Stimulated activated naive CD4-positive, alpha-beta T cell (primary cell): Measurements from ENCODE around the gene OTULIN.

ENCODE experiments used
- DNase-seq, 6 experiments: peaks; one replicate each; lab custom pipeline; 2025; lab: John Stamatoyannopoulos, UW

Gene OTULIN

DNA sequence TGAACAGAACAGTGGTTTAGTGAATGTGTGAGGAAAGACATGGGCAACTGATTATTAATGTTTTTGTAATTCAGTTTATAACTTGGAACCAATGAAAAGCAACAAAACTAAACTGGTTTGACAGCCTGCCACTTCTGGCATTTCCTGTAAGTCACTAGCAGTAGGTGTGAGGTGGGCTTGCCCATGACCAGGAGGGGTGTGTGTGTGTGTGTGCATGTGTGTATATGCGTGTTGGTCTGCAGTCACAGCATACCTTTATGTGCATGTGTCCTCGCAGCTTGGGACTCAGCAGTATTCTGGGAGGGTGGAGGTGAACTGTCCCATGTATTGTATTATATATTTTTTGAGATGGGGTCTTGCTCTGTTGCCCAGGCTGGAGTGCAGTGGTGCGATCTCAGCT is 32.3 kb downstream of the OTULIN start:
- DNase-seq: no peak

DNA sequence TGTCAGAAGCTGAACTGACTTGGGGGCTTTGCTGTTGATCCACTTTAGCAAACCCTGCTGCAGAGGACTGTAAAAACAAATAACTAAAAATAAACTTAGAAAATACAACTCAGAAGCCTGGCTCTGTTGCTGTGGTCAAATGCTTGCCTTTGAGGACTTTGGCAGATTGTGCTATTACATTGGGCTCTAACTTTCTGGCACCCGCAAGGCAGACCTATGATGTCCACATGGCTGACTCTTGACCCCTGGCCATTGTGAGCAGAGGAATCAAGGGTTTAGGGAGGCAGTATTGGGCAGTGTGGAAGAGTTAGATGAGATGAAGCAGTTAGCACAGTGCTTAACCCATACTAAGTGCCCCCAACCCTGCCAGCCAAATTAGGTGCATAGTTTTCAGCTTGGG is 34.0 kb downstream of the OTULIN start:
- no peak for DNase-seq

DNA sequence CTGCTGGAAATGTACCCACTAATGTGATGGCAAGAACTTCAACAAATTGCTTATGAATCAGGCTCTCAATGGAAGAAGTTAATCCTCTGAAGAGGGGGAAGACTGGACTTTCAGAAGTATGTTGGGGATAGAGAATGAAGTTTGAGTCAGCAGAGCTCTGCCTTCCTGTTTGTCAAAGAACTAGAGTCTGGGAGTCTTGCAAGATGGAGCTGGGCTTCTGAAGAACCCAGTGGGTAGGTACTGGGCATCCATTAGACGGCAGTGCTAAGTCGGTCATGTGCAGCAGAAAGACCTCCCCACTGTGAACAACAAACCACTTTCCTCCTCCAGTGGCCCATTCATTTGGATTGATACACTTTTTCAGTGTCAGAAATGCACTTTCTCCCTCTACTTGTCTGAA is 34.6 kb downstream of the OTULIN start:
- no peak for DNase-seq

DNA sequence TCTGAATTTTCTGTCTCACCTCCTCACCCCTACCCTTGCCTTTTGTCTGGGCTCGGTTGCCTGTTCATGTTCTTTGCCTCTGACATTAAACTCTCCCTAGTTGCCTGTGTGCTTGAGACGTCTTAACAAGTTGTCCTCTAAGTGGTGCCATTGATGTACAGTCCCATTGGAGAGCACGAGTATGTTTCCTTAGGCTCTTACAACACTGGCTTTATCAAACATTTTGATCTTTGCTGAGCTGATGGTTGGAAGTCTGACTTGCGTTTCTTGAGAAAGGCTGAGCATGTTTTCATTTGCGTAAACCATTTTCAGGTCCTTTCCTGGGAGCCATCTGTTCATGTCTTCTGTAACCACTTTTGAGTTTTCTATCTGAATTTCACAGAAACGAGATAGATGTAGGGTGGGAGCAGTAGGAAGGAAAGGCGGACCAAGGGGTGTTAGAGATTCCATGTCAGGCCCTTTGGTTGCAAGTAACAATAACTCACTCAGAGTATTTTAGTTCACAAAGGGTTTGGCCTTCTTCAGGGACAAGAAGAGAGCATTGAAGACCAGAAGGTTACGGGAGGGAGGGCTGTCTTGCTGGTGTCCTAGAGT is 35.4 kb downstream of the OTULIN start:
- DNase-seq: no peak

DNA sequence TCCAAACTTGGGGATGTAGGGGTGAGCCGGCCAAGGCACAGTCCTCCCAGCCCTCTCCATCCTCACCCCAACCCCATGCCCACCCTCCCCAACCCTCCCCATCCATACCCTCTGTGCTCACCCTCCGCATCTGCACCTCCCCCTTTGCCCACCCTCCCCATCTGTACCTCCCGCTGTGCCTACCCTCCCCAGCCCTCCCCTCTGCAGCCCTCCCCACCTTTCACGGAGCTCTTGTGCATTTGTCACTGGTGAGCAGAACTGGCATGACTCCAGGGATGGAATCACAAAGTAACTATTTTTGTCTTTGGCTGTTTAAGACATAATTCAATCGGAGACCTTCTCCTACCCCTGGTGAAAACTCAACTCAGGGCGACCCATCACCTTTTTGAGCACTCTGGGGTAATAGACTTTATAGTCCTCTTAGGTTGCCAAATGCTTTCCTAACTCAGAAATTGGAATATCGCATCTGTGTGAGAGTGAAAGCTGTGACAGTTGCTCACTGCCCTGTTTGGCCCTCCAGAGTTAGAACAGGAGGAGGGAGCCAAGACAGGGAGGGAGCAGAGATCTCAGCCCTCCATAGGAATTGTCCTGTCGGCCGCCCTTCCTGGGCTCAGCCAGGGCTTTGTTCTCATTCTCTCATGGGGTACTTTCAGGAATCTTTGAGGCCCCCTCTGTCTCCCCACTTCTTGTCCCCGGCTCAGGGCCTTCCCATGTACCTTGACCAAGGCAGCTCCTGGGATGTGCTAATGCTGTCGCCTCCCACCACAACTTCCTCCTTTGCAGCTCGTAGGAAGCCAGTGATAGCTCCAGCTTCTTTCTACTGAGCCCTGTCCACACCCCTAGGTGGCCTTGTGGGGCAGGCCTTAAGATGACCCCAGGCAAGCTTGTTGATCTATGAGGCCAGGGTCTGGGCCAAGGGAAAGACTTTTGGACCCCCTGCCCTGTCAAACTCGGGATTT is 36.2 kb downstream of the OTULIN start:
- no peak for DNase-seq

DNA sequence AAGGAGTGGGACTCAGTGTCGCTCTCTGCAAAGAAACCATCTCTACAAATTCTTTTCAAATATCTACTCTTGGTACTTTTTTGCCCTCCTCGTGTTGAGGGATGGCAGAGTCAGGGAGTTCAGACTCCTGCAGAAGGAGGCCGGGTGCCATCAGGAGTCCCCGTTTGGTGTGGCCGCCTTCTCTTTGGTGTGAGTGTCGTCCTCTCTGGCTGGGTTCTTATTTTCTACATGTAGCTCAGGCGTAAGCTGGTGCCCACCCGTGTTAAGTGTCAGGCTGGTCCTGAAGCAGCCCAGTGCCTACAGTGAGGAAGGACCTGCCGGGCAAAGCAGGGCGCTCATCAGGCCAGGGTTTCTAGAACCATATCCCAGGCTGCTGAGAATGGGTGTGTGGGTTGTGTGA is 37.0 kb downstream of the OTULIN start:
- DNase-seq: no peak

DNA sequence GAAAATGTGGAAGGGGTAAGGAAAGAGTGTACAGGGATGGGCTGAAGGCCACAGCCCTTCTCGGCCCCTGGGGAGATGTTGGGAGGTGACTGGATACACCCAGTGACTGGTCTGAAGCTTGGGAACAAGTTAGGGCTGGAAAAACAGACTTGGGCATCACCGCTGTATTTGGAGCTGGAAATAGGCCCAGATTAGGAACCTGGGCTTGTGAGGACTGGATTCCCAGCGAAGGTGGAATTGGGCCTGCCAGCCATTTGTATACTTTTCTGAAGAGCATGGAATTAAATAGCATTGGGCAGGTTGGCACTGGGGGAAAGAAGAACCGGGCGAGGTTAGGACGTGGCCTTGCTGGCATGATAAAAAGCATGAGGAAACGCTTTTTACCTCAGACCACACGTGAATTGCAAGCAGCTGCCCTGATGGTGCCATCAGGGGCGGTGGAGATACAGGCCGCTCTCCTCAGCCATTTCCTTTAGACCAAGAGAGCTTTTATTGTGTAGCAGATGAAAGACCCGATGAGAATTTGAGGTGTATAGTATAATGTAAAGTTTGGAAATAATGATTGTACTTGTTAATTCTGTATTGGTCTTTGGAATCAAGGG is 37.8 kb downstream of the OTULIN start:
- DNase-seq: no peak

DNA sequence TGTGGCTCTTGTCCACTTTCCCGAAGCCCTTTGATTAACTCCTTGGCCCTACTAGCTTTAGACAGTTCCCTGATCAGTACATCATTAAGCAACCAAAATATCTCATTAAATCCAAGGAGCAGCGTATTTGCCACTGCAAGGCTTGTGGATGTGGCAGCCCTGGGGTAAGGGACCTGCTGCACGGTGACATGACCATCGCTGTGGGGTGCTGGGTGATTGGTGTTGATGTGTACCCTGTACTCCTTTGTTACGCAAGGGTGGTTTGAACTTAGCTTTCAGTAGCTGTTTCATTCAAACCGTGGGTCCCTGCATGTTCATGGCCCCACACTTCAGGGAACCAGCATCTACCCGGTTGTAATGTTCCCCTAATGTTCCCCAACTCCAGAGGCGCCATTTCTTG is 41.0 kb downstream of the OTULIN start:
- DNase-seq: no peak

DNA sequence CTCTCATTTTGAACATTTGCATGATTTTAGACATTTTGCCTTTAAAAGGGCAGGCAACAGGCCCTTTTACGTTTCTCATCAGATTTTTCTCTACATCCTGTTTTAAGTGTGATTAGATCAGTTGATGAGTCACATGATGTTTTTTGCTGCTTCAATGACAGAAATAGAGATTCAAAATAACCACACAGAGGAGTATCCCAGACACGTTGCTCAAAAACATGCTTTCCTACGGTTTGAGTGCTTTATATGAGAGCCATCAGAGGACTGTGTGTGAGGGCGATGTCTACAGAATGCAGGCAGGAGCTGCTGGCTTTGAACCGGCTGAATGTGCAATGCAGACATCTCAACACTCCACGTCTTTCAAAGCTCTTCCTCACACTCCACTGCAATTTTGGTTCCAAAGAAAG is 42.1 kb downstream of the OTULIN start:
- peak; percentile 14 to 86 (median 61) for DNase-seq

DNA sequence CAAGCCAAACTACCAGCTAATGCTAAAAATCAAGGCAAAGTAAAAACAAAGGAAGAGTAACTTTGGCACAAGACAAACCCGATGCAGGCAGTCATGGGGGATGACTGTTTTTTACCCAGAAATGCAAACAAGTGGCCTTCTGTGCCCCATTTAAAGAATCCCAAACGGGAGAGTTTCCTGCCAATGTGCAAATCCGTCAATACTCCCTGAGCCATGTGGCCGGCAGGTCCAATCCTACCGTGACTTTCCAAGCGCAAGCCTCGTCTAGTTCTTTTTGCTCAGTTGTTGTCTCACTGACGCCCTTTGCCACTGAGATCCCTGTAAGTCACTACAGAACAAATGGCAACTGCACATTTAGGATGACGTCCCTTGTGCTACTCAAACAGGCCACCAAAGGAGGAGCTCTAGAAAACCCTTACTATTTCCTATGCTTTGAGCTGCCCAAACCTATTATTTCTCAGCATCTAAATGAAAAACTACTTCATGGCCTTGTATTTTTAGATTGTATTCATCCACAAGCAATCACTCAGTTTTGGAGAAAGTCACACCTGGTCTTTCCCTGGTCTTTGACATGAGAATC is 43.4 kb downstream of the OTULIN start:
- DNase-seq: peak in 3 of 6 experiments; percentile 11 to 22 (median 14)

DNA sequence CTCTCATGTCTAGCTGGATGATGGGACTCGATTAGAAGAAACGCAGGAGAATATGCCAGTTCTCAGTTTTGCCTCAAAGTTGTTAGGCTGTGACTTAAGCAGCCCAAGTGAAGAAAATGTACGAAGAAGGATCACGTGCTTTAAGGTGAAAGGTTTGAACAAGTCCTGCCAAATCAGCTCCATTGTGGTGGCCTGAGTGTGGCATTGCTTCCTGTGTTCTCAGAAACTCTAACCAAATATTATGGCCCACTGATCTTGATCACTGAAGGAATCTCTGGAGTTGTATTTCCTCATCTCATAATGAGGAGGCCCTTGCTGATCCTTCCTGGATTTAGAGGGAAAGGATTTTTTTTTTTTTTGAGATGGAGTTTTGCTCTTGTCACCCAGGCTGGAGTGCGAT is 44.0 kb downstream of the OTULIN start:
- peak in 1 of 6 experiments; percentile 22 for DNase-seq

DNA sequence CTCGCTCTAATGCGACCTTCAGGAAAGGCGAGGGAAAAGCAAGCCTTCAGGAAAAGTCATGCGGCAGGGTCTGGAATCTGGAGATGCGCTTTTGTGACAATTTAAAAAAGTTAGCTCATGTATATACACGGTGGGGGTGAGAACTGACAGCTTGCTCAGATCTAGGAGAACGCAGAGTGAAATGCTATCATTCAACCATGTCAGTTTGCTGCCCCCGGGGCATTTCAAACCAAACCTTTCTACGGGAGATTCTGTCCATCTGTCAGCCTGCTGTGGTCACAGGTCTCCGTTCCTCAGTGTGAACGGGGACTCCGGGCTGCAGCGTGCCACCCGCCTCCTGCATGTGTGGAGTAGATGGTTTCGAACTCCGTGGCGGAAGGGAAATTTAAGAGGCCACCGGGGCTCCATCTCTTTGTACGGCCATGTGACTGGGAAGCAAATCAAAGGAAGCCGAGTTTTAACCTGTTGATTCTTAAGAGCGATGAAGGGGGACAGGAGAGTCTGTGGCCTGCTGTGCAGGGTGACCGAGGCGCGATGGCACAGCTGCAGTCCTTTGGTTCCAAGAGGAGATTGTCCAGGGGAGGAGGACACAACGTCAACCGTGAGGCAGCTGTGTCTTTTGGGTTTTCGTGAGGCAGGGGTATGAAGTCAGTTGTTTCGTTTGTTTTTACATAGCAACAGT is 45.9 kb downstream of the OTULIN start:
- DNase-seq: no peak

DNA sequence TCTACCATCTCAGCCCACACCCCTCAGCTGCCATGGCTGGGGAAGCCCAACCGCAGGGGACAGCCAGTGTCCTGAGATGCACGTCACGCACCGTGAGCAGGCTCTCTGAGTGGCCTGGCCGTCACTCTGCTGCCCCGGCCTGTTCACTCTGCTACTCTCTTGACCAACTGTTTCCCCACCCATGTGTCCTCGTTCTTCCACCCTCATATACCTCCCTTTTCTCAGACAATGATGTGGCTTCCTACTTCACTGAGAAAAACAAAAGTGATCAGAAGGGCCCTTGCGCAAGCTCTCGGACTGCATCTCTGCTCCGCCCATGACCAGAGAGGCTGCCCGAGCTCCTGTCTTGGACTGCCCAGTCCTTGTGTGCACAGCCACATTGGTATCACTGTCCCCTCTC is 47.6 kb downstream of the OTULIN start:
- DNase-seq: no peak

DNA sequence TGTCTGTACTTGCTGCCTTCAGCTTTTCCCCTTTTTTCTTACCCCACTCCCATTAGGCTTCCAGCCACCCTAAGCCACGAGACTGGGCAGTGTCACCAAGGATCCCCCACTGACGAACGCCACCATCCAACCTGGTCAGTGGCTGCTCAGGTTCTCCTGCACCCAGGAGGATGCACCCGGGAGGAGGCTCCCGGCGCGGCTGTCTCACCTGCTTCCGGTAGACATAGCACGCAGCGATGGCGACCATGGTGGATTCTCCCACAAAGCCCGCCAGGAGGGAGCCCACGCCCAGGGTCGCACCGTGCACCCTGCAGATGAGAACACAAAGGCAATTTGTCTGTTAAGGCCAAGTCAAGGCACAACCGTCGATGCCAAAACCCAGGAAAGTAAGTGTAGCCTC is 48.1 kb downstream of the OTULIN start:
- DNase-seq: no peak

DNA sequence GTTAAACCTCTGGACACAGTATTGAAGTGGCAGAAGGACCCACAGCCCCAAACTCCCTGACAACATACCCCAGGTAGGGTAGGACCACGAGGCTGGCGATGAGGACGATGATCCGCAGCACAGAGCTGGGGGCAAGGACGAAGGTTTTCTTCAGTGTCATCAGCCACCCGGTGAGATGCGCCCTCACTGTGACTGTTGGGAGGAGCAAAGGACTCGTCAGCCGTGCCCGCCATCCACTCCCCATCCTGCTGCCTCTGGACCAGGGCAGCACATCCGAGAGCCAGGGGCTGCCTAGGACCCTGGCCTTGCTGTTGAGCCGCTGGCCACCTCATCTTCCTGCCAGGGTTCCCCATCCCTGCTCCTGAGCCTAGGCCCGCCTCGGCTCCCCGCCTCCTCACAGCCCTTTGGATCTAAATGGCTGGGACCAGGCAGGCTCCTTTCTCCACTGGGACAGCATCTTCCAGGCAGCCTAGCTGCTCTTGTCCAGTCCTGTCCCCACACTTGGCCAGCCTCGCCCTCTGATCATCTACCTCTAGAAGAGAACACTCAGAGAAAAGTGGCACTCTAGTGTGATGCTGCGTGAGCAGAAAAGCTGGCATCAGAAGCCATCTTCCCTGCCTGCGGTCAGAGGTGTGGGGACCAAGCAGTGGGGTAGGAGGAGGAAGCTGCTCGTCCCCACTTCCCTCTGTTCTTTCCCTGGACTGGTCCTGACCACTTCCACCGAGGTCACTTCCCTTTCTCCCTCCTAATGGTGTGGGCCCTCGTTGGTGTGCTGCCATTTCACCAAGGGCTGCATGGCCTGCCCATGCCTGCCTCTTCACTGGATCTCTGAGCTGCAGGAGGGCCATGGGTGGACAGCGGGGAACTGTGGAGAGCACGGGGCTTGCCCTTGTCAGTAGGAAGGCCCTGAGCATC is 49.2 kb downstream of the OTULIN start:
- DNase-seq: no peak

DNA sequence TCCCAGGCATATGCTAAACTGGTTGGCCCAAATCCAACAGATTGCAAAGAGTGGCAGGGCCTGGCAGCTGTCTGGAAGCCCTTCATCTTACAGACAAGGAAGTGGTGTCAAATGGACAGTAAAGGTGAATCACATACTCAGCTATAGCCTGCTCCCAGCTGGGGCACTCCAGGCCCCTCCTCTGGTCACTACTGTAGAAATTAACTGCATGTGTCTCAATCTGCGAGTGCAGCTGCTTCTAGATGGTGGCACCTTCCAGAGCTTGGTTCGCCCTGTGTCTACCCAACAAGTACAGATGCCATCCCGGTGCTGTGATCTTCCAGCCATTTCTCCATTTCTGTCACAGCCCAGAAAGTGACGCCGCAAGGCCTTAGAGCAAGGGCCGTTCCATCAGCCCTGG is 50.2 kb downstream of the OTULIN start:
- DNase-seq: no peak

DNA sequence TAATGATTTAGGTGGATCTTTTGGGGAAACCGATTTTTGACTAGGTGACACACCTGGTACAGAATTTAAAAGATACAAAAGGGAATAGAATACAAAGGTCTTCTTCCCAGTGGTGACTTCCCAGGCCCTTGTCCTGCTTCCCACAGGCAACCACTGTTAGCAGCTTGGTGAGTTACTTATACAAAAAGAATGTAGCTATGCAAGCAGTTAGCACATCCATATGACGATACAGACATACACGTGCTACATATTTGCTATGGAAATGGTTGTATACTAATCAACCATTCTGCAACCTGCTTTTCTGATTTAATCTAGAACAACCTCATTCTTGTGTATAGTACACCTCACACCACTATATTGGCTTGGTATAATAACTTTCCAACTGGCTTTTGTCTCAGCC is 51.0 kb downstream of the OTULIN start:
- DNase-seq: no peak

DNA sequence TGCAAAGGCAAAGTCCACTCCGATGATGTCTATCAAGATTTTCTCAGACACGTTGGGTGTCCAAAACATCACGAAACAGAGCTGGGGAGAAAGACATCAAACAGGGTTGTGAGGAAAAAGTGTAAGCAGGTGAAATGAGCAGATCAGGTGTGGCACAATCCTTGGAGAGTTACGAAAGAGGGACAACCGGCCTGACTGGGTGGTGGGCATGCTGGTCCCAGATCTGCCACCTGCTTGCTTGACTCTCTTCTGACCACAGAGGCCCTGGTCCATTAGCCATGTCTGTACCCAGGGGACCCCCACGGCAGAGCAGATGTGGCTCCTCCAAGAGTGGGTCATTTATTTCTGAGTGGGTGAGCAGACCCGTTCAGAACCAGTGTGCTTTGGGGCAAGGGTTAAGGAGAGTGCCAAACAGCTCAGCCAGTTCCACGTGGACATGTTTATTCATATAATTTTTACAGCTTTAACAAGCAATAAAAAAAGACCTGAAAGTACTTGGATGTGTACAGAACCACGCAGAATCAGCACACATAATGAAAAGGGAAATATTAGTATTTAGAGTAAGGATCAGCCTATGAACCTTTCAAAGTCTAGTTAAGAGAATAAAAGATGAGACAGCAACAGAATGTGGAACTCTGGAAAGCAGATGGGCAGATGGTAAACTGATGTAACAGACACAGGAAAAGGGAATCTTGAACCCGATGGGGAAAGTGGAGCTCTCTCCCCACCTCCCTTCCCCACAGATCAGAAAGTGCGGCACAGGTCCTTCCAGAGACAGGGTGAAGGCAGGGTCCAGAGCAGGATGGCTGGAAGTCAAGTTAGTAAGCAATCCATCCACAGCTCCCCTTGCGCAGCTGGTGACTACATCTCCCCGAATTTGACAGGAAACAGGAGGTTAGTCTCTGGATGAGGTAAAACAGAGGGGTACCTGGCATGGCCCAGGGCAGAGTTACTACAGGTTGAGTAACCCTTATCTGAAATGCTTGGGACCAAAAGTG is 52.5 kb downstream of the OTULIN start:
- no peak for DNase-seq

DNA sequence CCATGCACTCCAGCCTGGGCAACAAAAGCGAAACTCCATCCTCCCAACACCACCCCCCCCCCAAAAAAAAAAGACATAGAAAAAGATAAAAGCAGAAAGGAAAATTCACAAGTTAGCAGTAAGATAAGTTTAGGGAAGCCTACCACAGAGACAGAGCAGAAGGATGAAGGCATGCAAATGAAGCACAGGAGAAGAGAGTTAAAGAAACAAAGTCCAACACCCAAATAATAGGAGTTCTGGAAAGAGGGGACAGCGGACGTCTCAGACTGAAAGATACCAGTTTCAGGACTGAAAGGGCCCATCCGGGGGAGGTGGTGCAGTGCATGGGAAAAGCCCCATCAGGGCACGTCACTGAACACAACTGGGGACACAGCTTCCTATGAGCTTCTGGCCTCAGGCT is 54.3 kb downstream of the OTULIN start:
- no peak for DNase-seq
